Esophagus muscularis mucosa (tissue), 4 donors: ENCODE results near the gene EXOC3L1. TPM values are rescaled to one million over a fixed set of nuclear protein-coding genes. Genes with fewer than 3 reads are reported as not detected.
A peak's percentile ranks its signal among the peaks of the same experiment; 100 is the strongest.

Experiments used
- DNase-seq: peaks from one replicate; pipeline ENCODE4 v3.0.0-alpha.2; 2017; ENCODE audit errors: extremely low spot score
- H3K27ac ChIP-seq, 4 donors: fragments of 200-600 bp; sonication (generic); replicated peaks in 1 of 4; 1 replicate in 3 of 4; 2 replicates in 1 of 4; pipeline ENCODE4 v1.5.1; 2016 to 2019; ENCODE audit warnings: mild to moderate bottlenecking in 1 of 4
- H3K27me3 ChIP-seq, 4 donors: fragments of 200-600 bp; sonication (generic); one replicate each; pipeline versions ENCODE4 v1.5.1 to v1.6.0; 2016 to 2019
- H3K36me3 ChIP-seq, 4 donors: fragments of 200-600 bp; sonication (generic); one replicate each; pipeline ENCODE4 v1.5.1; 2016 to 2019
- H3K4me1 ChIP-seq, 4 donors: fragments of 200-600 bp; sonication (generic); one replicate each; pipeline ENCODE4 v1.5.1; 2016 to 2019
- H3K4me3 ChIP-seq, 4 donors: fragments of 200-600 bp; sonication (generic); 1 replicate in 2 of 4; 2 replicates in 2 of 4; pipeline ENCODE4 v1.5.1; 2016 to 2019; ENCODE audit warnings: mild to moderate bottlenecking in 4 of 4, moderate library complexity in 1 of 4
- H3K9me3 ChIP-seq, 4 donors: fragments of 200-600 bp; sonication (generic); 1 replicate in 3 of 4; 2 replicates in 1 of 4; pipeline ENCODE4 v1.5.1; 2016 to 2019
- EP300 ChIP-seq: sonication (generic); formaldehyde crosslinking; IDR thresholded peaks from one replicate; pipeline ENCODE4 v1.6.1; 2017; ENCODE audit warnings: antibody characterized with exemption
- POLR2A ChIP-seq: fragments of 450-650 bp; IDR thresholded peaks from one replicate; pipeline ENCODE4 v1.6.1; 2017; ENCODE audit warnings: antibody characterized with exemption, moderate library complexity, mild to moderate bottlenecking, low read depth
- POLR2AphosphoS5 ChIP-seq, 2 donors: sonication (generic); formaldehyde crosslinking; IDR thresholded peaks; one replicate each; pipeline ENCODE4 v1.6.1; 2017; ENCODE audit warnings: antibody characterized with exemption in 2 of 2
- WGBS: methylation state at CpG from one replicate; pipeline ENCODE4 v1.1.5; 2018; 5-methylcytosine and 5-hydroxymethylcytosine counted together
- intact Hi-C: fragments of 100-400 bp; cut with DNase I; formaldehyde crosslinking; loops from one replicate; pipeline ENCODE4 v1.15.1; 2023
- total RNA-seq, 4 donors: library from RNA; depleted of rRNA; stranded (reverse); fragments of >200 nt; gene quantifications; one replicate each; pipeline versions ENCODE4 v1.1.0 to v1.2.1, GENCODE V29; 2016
- TF ChIP-seq, protein P1 (sequence below), 3 experiments: fragments of 200-600 bp in 2 of 3; fragments of 450-650 bp in 1 of 3; sonication (generic) in 2 of 3; IDR thresholded peaks; one replicate each; pipeline ENCODE4 v1.5.1; 2017 to 2019; ENCODE audit warnings: antibody characterized with exemption in 3 of 3, mild to moderate bottlenecking in 2 of 3, moderate library complexity in 1 of 3

EXOC3L1 gene
- total RNA-seq, 4 donors from 2014 or later, result 1.2 to 4.0 (median 2.1) TPM

GRCh38 chr16:67184995-67185650 is 4.8 kb downstream of the EXOC3L1 start:
- Histone ChIP-seq H3K27me3 (no peaks in the 10 kb centered on the region), H3K4me3 (peak overlapping the region; percentile 70 to 92 (median 72)), H3K9me3 (no peaks in the 10 kb centered on the region), H3K27ac (peak overlapping the region; percentile 94 to 95 (median 94)), H3K36me3 (no peaks in the 10 kb centered on the region), H3K4me1 (peaks cover 25 to 52% (median 50%) of the 10 kb centered on the region in 4 donors)
- intact Hi-C loops, result loop anchor here (2.0 kb wide), 2 partner anchors 26 to 206 kb away; partner anchors contain the start of genes FBXL8 and TRADD
- peak; percentile 95 for DNase-seq
- 13% methylated on average over 15 of the region's 43 CpGs for WGBS
- TF ChIP-seq POLR2A (no peak), POLR2AphosphoS5 (IDR thresholded peaks at IDR 0.05) (peak; percentile 60 to 84), EP300 (no peak)
- TF ChIP-seq, protein P1, sequence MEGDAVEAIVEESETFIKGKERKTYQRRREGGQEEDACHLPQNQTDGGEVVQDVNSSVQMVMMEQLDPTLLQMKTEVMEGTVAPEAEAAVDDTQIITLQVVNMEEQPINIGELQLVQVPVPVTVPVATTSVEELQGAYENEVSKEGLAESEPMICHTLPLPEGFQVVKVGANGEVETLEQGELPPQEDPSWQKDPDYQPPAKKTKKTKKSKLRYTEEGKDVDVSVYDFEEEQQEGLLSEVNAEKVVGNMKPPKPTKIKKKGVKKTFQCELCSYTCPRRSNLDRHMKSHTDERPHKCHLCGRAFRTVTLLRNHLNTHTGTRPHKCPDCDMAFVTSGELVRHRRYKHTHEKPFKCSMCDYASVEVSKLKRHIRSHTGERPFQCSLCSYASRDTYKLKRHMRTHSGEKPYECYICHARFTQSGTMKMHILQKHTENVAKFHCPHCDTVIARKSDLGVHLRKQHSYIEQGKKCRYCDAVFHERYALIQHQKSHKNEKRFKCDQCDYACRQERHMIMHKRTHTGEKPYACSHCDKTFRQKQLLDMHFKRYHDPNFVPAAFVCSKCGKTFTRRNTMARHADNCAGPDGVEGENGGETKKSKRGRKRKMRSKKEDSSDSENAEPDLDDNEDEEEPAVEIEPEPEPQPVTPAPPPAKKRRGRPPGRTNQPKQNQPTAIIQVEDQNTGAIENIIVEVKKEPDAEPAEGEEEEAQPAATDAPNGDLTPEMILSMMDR (IDR thresholded peaks at IDR 0.05), result peak; percentile 80 to 87 (median 85)

GRCh38 chr16:67184453-67184994 is 5.4 kb downstream of the EXOC3L1 start:
- H3K4me1 ChIP-seq, result peaks cover 25 to 57% (median 51%) of the 10 kb centered on the region in 4 donors
- peak overlapping the region; percentile 94 to 95 (median 94) for H3K27ac ChIP-seq
- H3K36me3 ChIP-seq, result no peaks in the 10 kb centered on the region
- peak overlapping the region; percentile 70 to 92 (median 72) for H3K4me3 ChIP-seq
- DNase-seq, result no peak
- TF ChIP-seq POLR2AphosphoS5 (IDR thresholded peaks at IDR 0.05), result no peak
- TF ChIP-seq, protein P1 (IDR thresholded peaks at IDR 0.05), result peak in 1 of 3 experiments; percentile 9
- intact Hi-C loops, result loop anchor here (2.0 kb wide), 2 partner anchors 26 to 206 kb away; partner anchors contain the start of genes FBXL8 and TRADD
- H3K27me3 ChIP-seq, result no peaks in the 10 kb centered on the region
- H3K9me3 ChIP-seq, result no peaks in the 10 kb centered on the region
- WGBS, result no CpG with 5 or more reads among the region's 59 CpGs

DNA sequence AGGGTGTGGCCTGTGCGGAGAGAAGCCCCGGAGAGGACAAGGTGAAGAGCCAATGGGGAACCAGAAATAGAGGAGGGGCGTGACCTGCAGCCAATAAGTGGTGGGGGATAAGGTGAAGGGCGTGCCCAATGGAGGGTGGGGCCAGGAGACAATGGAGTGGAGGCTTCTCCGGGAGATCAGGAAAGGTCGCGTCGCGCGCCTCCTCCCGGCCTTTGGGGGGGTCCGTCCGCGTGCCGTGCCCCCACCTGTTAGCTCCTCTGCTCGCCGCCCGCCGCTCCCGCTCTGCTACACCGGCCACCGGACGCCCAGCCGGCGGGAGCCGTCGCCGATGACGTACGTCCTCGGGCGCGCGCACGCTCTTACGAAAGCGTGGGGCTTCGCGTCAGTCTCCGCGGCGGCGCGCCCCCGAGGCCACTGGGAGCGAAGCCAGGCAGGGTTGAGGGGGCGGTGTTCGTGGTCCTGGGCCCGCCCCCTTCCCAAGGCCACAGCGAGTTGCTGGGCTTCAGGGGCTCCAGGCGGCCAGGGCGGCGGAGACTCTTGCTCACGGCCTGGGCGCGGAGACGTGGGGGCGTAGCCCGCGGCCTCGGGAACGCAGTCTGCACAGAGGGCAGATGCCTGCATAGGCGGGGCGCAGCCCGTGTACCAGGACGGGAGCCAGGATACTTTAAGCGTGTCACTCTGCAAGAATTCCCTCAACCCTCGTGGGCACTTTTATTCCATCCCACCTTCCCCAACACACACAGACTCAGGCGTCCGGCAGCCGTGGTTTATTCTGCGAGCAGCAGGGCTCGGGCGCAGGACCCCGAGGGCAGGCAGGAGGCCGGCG is 6.1 kb downstream of the EXOC3L1 start, which contains the start of gene MATCAP1:
MATCAP1 (minus strand) TSS at position 337 of the 826 bp plus-strand sequence. CDS start 3,353 bp downstream, outside the sequence.
- H3K36me3 ChIP-seq, result no peaks in the 10 kb centered on the region
- H3K27me3 ChIP-seq, result no peaks in the 10 kb centered on the region
- DNase-seq, result peak; percentile 99
- intact Hi-C loops, result loop anchor here (2.0 kb wide), 2 partner anchors 25 to 205 kb away; partner anchors contain the start of genes FBXL8 and TRADD
- 2% methylated on average over 11 of the region's 77 CpGs for WGBS
- no peaks in the 10 kb centered on the region for H3K9me3 ChIP-seq
- TF ChIP-seq, protein P1 (IDR thresholded peaks at IDR 0.05), result peak in 1 of 3 experiments; percentile 7
- TF ChIP-seq POLR2AphosphoS5 (IDR thresholded peaks at IDR 0.05), result peak; percentile 78 to 88
- TF ChIP-seq EP300, result peak; percentile 78
- no peak for TF ChIP-seq POLR2A
- H3K4me1 ChIP-seq, result peaks cover 25 to 63% (median 56%) of the 10 kb centered on the region in 4 donors
- peak within 1 kb of the TSS; percentile 70 to 92 (median 72) for H3K4me3 ChIP-seq
- peak within 1 kb of the TSS; percentile 94 to 95 (median 94) for H3K27ac ChIP-seq

GRCh38 chr16:67183284-67183626 is 6.7 kb downstream of the EXOC3L1 start:
- no peaks in the 10 kb centered on the region for H3K9me3 ChIP-seq
- TF ChIP-seq EP300 (no peak), POLR2A (no peak)
- TF ChIP-seq, protein P1 (IDR thresholded peaks at IDR 0.05), result no peak
- peak overlapping the region; percentile 94 to 95 (median 94) for H3K27ac ChIP-seq
- H3K4me3 ChIP-seq, result peak overlapping the region; percentile 70 to 92 (median 72)
- no peaks in the 10 kb centered on the region for H3K36me3 ChIP-seq
- peaks cover 31 to 69% (median 61%) of the 10 kb centered on the region in 4 donors for H3K4me1 ChIP-seq
- 8% methylated on average over 11 of the region's 11 CpGs for WGBS
- intact Hi-C loops, result no loop called here
- no peak for DNase-seq
- H3K27me3 ChIP-seq, result no peaks in the 10 kb centered on the region
